SKM-1 (cell line): Measurements from ENCODE around the gene MAP4K4.

Experiments used
- DNase-seq: peaks from one replicate; lab custom pipeline; 2025; ENCODE audit not compliant: unreplicated experiment; lab: John Stamatoyannopoulos, UW

The MAP4K4 gene

DNA sequence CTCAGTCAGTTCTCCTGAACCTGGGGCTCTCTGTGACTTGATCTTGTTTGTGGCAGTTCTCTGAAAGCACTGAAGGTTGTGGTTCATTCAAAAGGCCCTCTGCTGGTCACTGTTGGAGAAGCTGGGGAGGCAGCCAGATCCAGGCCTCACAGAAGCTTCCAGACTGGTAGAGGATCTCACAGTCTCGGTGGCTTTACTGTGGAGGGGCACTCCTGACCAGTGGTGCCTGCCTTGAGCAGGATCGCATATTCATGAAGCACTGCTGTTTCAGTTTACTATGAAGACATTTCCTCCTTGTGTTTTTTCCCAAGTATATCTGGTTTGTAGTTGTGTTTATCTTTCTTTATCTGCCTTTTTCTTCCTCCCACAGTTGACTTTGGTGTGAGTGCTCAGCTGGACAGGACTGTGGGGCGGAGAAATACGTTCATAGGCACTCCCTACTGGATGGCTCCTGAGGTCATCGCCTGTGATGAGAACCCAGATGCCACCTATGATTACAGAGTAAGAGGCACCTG is 133.9 kb downstream of the MAP4K4 start:
- peak; percentile 33 for DNase-seq

DNA sequence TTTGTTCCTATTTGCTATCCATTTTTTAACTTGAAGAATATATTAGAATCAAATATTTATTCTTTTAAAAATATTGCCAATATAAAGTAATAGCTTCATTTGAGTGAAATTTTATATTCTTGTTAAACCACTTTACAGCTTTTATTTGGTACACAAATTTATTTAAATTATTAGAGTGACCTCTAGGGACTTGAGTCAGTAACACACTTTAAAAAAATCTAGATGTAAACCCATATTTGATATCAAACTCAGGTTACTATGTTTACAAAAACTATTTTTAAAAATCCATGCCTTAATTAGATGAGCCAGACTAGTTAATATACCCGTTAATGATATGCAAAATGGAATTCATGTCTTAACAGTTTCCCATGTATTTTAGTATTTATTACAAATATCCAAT is 134.6 kb downstream of the MAP4K4 start:
- no peak for DNase-seq

DNA sequence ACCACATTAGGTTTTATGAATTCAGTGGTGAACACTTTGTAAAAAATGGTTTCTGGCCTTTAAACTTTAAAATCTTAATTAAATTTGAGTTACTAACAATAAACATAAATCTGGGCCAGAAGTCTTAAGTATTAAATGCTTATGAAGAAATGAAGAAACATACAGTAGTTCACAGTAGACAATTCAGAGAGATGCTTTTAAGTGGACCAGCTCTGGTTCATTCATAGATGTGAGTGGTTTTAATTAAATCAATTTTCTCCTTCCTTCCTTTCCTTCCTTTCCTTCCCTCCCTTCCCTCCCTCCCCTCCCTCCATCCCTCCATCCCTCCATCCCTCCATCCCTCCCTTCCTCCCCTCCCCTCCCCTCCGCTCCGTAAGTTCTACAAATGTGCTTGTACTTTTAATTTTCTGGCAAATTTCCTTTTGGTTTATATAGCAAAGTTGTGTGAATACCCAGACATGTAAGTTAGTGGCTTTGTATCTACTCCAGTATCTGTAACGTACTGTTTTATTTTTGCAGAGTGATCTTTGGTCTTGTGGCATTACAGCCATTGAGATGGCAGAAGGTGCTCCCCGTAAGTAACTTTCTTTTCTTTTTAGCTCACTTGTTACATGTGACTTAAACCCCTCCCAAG is 136.5 kb downstream of the MAP4K4 start:
- no peak for DNase-seq

DNA sequence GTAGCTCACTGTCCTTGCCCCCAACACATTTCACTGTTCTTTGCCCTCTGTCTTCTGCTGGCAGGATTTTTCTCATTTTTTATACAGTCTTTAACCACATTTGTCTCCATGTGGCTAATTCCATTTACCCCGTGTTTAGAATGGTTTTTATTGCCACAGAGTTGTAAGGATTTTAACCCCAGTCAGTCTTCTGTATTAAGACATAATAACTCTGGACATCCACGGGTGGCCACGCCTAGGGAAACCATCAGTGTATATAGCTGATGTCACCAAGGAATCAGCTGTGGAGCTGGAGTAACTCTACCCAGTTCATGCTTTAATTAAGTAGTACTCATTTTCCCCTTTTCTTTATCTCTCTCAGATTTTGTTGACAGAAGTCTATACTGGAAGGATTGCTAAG is 139.8 kb downstream of the MAP4K4 start:
- no peak for DNase-seq

DNA sequence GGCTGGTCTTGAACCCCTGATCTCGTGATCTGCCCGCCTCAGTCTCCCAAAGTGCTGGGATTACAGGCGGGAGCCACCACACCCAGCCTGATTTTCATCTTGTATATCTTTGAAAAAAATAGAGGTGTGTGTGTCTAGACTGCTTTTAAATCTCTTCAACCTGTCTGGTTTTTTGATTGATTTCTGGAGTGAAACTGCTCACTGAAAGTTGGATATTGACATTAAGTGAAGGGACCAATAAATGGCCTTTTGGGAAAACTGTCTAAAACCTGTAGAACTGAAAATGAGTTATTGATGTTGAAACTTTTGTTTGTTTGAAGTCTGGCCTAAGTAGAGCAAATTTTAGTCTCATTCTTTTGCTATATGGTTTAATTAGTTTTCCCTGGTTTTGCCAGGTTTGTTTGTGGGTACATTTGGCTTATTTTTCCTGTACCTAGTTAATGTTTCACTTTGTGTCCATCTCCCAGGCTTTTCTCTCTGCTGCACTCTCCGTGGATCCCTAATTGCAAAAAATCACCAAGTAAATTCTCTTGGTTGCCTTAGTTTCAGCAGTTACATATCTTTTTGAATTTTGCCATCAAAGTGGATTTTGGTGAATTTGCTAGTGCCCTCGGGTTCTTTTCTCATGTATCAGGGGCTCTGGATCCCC is 144.3 kb downstream of the MAP4K4 start:
- no peak for DNase-seq

DNA sequence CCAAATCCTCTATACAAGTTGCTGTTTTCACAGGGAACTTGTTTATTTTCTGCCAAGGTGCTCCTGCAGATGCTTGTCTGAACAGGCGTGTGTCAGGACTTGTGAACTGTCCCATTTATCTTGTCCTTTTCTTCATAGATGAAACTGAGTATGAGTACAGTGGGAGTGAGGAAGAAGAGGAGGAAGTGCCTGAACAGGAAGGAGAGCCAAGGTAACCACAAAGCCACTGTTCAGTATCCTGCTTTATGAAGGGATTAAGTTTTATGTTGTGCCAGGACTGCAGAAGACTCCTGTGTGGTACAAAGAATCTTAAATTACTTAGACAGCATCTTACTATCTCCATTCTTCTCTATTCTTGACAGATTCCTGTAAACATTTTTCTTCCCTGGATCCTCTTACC is 145.0 kb downstream of the MAP4K4 start:
- peak; percentile 49 for DNase-seq

DNA sequence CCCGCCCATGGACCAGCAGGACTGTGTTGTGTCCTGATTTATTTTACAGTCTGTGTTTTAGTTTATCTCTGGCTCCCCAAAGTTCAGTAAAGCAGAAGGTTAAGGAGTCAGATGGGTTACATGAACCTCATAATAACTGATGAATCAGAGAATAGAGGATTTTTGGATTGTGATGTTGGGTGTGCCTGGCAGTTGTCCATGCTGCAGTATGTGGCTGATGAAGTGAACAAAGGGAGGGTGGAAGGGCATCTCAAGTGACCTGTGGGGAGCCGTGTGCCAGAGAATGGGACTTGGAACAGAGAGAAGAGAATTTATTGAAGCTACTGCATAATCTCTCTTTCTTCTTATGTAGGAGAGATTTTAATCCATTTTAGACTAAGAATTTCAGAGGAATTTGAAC is 145.5 kb downstream of the MAP4K4 start:
- DNase-seq, result no peak

DNA sequence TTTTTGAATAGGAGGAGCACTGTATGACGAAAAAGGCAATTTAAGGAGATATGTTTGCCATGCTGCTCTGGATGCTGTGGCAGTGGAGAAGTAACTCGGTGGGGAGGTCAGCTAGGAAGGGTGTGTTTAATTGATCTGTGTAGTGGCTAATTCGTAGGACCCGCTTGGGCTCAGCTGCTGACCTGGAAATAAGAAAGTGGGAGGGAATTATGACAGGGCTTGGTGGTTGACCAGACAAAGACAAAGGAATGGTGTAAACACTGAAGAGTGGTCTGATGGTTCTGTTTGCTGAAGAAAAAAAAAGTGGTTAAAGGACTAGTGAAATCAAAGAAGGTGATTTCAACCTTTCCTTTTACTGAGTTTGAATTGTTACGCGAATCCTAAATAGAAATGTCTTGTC is 146.0 kb downstream of the MAP4K4 start:
- no peak for DNase-seq

DNA sequence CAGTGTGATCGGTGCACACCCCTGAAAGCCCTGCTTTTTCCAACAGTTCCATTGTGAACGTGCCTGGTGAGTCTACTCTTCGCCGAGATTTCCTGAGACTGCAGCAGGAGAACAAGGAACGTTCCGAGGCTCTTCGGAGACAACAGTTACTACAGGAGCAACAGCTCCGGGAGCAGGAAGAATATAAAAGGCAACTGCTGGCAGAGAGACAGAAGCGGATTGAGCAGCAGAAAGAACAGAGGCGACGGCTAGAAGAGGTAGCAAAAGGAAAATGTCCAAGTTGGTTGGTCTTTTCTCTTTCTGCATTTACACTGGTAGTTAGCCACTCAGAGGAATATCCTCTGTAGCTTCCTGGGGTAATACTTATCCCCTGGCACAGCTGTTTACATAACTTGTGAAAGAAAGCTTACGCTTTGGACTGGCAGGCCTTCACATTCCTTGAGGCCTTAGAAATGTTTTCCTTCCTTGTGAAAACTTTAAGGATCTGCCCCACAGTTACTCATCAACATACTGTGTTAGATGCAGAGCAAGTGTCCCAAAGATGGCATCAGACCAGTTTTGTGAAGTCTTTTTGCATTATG is 146.6 kb downstream of the MAP4K4 start:
- DNase-seq, result no peak

DNA sequence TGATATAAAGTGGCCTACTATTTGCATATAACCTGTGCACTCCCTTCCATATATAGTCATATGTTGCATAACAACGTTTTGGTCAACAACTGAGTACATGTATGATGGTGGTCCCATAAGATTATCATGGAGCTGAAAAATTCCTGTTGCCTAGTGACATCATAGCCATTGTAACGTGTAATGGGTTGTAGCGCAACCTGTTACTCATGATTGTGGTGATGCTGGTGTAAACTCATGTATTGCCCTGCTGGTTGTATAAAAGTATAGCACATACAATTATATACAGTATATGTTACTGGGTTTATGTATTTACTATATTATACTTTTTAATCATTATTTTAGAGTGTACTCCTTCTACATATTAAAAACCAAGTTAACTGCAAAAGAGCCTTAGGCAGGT is 149.5 kb downstream of the MAP4K4 start:
- DNase-seq, result no peak

DNA sequence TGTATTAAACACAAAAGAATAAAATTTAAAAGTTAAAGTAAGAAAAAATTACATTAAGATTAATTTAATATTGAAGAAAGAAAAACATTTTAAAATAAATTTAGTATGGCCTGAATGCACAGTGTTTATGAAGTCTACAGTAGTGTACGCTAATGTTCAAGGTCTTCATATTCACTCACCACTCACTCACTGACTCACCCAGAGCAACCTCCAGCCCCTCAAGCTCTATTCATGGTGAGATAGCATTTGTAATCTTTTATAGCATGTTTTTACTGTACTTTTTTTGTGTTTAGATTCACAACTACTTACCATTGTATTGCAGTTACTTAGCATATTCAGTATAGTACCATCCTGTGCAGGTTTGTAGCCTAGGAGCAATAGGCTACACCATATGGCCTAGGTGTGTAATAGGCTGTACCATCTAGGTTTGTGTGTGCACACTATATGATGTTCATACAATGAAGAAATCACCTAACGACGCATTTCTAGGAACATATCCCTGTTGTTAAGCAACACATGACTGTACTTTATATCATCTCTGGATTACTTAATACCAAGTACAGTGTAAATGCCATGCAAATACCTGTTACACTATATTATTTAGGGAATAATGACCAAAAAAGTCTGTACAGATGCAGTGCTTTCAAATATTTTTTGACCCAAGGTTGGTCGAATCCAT is 150.3 kb downstream of the MAP4K4 start:
- no peak for DNase-seq

DNA sequence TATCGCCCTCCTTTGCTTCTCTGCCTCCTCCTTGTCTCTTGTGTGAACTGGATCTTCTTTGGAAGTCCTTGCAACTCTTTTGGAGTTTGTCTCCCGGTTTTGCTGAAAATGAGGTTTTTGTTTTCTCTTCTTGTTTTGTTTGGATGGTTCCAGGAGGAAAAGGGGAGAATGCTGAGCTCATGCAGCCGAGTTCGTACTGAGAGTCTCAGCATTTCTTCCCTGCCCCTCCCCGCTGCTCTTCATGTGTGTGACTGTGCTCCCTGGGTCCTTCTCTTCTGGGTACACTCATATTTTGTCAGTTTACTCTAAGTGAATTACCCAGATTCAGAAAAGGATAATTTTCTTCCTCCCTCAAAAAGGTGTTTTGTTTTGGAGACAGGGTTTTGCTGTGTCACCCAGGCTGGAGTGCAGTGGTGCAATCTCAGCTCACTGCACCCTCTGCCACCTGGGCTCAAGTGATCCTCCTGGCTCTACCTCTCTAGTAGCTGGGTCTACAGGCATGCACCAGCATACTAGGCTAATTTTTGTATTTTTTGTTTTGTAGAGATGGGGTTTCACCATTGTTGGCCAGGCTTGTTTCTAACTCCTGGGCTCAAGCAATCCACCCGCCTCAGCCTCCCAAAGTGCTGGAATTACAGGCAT is 151.4 kb downstream of the MAP4K4 start:
- DNase-seq, result no peak

DNA sequence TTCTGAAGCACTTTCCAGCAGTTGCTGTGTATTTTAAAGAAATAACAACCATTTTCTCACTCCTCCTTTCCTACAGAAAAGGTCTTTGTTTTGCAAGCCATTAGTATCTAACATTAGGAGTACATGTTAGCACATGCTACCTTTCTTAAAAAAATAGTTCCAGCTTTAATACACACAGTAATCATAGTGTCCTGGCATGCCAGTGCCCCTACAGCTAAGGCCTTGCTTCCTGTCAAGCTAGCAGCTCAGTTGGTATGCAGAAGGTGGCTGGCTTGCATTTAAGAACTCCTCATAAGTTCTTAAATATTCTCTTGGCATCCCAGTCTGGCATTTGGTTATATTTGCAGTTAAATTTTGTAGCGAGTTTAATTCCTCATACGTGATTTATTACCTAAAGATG is 152.9 kb downstream of the MAP4K4 start:
- DNase-seq, result no peak

DNA sequence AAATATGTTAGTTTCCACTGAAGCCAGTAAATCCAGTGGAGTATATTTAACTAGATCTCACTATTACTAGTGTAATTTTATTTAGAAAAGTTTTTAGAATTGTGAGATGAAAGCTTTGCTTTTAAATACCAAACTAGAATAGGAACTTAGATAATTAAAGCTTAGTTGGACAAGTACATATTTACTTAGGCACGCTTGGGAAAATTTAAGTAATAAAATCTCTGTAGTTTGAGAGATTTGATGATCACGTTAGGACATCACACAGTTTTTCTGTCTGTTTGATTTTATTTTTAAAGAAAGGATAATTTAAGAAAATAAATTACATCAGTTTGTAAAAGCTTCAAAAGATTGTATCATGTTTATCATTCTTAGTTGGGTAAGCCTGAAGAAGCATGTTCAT is 153.5 kb downstream of the MAP4K4 start:
- DNase-seq, result no peak

DNA sequence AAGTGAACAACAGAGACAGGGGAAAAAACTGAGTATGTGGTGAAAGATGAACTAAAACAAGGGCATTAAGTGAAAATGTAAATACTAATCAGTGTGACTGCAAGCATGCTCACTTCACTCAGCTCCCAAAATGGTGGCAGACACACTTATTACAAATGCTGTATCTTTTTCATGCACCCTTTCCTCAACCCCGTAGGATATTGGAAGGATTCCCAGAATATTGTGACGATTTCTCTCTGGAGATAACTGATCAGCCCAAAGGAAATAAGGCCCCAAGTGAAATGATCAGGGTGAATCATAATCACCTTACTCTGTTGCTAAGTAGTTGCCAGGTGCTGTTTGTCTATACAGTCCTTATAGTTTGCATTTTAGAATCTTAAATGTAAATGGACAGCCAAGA is 155.3 kb downstream of the MAP4K4 start:
- no peak for DNase-seq

DNA sequence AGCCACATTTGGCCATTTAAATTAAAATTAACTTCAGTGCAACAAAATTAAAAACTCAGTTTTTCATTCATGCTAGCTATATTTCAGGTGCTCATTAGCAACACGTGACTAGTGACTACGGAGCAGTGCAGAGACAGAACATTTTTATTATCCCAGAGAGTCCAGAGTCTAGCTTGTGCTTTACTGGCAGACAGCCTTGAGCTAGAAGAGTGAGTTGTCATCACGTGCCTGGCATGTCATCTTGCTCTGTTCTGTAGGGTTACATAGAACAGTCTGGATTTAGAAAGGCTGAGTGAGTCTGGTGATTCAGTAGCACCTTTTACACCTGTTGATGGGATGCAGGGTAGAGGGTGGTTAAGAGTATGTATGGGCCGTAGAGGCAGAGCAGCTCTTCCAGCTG is 157.4 kb downstream of the MAP4K4 start:
- no peak for DNase-seq

DNA sequence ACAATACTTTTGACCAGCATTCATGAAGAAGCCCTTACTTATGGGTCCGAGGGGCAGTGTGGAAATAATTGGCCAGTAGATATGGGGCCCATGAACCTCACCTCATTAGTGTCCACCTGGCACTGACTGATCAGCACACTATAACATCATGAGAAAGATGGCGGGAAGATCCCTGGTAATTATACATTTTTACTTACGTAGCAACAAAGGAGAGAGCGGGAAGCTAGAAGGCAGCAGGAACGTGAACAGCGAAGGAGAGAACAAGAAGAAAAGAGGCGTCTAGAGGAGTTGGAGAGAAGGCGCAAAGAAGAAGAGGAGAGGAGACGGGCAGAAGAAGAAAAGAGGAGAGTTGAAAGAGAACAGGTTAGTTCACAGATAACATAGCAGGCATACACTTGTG is 158.3 kb downstream of the MAP4K4 start:
- DNase-seq, result no peak

DNA sequence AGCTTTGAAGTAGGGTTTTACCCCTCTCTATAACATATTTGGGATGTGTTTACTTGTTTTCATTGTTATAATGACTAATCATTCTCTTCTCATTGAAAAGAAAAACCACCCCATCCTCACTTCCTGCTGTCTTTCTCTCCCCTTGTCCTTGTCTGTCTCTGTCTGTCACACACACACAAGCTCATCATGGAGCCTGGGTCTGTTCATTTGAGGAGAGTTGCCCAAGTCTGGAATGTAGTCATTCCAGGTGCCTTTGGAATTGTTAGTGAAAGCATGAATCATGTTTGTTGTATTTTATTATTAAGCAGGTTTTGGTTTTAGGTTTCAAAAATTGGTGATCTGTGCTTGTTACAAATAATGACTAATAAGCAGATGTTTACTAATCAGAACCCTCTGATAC is 160.7 kb downstream of the MAP4K4 start:
- no peak for DNase-seq

DNA sequence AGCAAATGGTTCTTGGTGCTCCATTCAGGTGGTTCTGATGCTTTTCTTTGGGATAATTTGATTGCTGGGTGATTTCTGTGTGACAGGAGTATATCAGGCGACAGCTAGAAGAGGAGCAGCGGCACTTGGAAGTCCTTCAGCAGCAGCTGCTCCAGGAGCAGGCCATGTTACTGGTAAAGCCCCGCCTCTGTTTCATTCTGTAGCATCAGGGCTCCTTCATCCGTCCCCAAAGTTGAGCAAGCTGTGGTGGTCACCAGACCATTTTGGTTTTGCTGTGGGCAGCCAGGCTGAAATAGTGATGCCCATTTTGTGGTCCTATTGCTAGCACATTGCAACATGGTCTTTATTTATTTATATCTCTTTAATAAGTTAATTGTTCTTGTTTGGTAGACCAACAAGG is 161.4 kb downstream of the MAP4K4 start:
- no peak for DNase-seq

DNA sequence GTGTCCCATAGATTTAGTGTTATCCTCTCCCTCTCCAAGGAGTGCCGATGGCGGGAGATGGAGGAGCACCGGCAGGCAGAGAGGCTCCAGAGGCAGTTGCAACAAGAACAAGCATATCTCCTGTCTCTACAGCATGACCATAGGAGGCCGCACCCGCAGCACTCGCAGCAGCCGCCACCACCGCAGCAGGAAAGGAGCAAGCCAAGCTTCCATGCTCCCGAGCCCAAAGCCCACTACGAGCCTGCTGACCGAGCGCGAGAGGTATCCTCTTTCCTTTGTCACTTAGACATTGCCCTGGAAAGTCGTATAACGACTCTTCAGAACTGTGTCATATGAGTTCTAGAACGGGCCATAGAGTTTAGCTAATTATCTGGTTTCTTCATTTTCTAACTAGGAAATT is 162.1 kb downstream of the MAP4K4 start:
- no peak for DNase-seq

DNA sequence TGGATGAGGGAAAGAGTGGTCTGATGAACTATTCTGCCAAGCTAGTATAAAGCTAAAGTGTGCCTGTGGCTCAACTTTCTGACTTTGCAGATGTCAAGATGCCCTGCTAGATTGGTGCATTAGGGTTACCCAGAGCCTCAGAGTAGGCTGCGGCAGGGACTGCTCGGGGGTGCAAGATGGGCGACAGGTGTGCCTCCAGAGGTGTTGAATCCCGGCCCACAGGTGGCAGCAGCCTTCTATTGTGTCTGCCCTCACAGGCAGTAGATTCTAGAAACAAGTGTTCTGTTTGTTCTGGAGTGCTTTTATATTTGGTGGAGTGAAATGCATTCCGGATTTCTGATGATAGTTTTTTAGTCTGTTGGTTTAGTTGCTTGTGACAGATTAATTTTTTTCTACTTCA is 162.7 kb downstream of the MAP4K4 start:
- no peak for DNase-seq

DNA sequence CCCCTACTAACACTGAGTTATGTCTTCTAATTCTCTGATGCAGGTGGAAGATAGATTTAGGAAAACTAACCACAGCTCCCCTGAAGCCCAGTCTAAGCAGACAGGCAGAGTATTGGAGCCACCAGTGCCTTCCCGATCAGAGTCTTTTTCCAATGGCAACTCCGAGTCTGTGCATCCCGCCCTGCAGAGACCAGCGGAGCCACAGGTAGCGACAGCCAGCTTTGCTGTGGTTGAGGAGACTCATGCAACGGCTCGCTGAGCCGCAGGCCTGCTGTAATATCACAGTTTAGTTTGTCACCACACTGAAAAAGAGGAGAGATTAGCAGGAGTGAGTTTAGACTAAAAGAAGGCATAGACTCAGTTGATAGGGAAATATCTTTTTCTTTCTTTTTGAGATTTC is 163.3 kb downstream of the MAP4K4 start:
- no peak for DNase-seq
